ENCODE data around the gene PTF1A. TPM values are rescaled to one million over a fixed set of nuclear protein-coding genes. Genes with fewer than 3 reads are reported as not detected.
"Not testable (repeated sequence)": the region's sequence is repeated elsewhere in the genome, so short reads cannot be mapped to it uniquely, and the experiment has no call there.

PTF1A gene
- total RNA-seq, 1 donor from 2014 or later: not detected

- intact Hi-C loops (cut with micrococcal nuclease): no loop called here
Observed at GRCh38 chr10:23201837-23202236, 9.7 kb downstream of the PTF1A start.

GRCh38 chr10:23202779-23203178, 10.7 kb downstream of the PTF1A start:
- intact Hi-C loops (cut with micrococcal nuclease): no loop called here

- intact Hi-C loops (cut with micrococcal nuclease): no loop called here
Observed at GRCh38 chr10:23203369-23204325, 11.5 kb downstream of the PTF1A start.

- intact Hi-C loops (cut with micrococcal nuclease): loop anchor here (5.0 kb wide), 1 partner anchor 37 kb away; no protein-coding TSS in a partner anchor
Observed at GRCh38 chr10:23204773-23205172, 12.7 kb downstream of the PTF1A start.

GRCh38 chr10:23205972-23206642, 14.0 kb downstream of the PTF1A start:
- intact Hi-C loops (cut with micrococcal nuclease): loop anchor here (5.0 kb wide), 1 partner anchor 39 kb away; no protein-coding TSS in a partner anchor

- intact Hi-C loops (cut with micrococcal nuclease): no loop called here
Observed at GRCh38 chr10:23217471-23217870, 25.4 kb downstream of the PTF1A start.

GRCh38 chr10:23230582-23230981, 38.5 kb downstream of the PTF1A start:
- intact Hi-C loops (cut with micrococcal nuclease): no loop called here

- intact Hi-C loops (cut with micrococcal nuclease): no loop called here
Observed at GRCh38 chr10:23238015-23238414, 45.9 kb downstream of the PTF1A start.

GRCh38 chr10:23241779-23242178, 49.7 kb downstream of the PTF1A start:
- intact Hi-C loops (cut with micrococcal nuclease): not testable (repeated sequence)

Other genes starting within 250 kb of the PTF1A start
- 13.4 and 13.5 TPM in 2 replicates for gene MSRB2, start 96.7 kb upstream of the PTF1A start, total RNA-seq
- not detected in 2 replicates for gene C10orf67, start 152.5 kb downstream of the PTF1A start, total RNA-seq
- gene OTUD1, start 246.8 kb downstream of the PTF1A start, total RNA-seq: 9.5 and 10.5 TPM in 2 replicates